Measurements from ENCODE around the gene ADGRL3.

- TF ChIP-seq CTCF (IDR thresholded peaks at IDR 0.05; ENCODE audit: borderline replicate concordance, extremely low read depth, low read length, poor library complexity, severe bottlenecking) (no peak), EZH2 (IDR thresholded peaks at IDR 0.05; ENCODE audit: borderline replicate concordance, low read depth, low read length, severe bottlenecking) (no peak)
These were observed 311.8 kb downstream of the ADGRL3 start for GRCh38 chr4:61511716-61512488.
